NCI-H1436 (cell line): ENCODE data around the gene STRN3.
A peak's percentile ranks its signal among the peaks of the same experiment; 100 is the strongest.
"Not testable (repeated sequence)": the region's sequence is repeated elsewhere in the genome, so short reads cannot be mapped to it uniquely, and the experiment has no call there.

ENCODE experiments used
- DNase-seq: peaks from one replicate; lab custom pipeline; 2025; lab: John Stamatoyannopoulos, UW

The STRN3 gene

DNA sequence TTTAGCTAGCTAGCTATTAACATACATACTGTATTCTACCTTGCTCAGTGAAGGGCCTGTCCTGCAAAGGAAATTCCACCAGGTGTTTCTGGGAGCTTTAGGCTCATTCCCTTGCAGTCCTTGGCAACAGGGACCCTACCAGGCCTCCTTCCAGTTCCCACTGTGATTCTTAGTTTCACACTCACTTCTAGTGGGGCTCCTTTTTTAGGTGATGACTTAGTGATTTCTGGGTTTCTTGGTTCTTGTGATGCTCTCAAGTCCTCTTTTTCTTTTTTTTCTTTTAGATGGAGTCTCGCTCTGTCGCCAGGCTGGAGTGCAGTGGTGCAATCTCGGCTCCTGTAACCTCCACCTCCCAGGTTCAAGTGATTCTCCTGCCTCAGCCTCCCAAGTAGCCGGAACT, 10.4 kb upstream of the STRN3 start:
- no peak for DNase-seq

DNA sequence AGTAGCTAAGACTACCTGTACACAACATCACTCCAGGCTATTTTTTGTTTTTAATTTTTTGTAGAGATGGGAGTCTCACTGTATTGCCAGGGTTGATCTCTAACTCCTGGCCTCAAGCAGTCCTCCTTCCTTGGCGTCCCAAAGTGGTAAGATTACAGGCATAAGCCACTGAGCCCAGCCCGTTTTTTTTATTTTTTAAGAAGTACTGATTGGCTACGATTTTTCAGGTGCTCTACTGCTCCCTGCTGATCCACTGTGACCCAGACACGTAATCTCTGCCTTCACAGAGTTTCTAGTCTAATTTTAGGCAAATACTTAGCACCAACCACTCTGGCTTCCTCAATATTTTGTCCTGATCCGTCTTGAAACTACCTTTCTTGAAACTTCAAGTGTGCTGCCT, 4.3 kb upstream of the STRN3 start:
- DNase-seq, result no peak

DNA sequence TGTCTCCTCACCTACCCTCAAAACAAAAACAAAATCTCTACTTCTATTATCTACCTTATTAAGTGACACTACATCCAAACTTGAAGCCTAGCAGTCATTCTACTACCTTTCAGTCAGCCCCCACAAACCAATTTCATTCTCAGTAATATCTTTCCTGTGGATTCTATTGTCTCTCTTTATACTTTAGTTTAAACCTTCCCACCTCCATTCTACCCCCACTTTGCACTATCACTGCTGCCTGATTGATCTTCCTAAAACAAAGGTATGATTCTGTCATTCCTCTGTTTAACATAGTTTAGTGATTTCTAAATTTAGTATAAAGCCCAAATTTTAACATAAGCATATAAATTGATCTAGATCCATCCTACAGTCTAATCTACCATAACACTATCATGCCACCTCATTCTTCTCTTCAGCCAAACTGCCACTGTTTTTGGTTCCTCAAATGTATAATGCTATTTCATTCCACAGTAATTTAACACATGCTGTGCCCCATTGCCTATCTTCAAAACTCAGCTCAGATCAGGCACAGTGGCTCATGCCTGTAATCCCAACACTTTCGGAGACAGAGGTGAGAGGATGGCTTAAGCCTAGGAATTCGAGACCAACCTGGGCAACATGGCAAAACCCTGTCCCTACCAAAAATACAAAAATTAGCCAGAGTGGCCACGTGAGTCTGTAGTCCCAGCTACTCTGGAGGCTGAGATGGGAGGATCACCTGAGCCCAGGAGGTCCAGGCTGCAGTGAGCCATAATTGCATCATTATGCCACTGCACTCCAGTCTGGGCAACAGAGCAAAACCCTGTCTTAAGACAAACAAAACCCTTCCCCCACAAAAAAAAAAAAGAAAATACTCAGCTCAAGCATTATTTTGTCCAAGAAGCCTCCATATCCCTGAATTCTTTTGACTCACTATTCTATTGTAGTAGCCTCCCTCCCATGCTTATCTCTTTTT, 3.1 kb upstream of the STRN3 start:
- DNase-seq, result no peak

- no peak for DNase-seq
Measured at GRCh38 chr14:31027847-31028246, 1.7 kb upstream of the STRN3 start.

- peak; percentile 95 for DNase-seq
Measured at GRCh38 chr14:31026450-31027235, 464 bp upstream of the STRN3 start.

DNA sequence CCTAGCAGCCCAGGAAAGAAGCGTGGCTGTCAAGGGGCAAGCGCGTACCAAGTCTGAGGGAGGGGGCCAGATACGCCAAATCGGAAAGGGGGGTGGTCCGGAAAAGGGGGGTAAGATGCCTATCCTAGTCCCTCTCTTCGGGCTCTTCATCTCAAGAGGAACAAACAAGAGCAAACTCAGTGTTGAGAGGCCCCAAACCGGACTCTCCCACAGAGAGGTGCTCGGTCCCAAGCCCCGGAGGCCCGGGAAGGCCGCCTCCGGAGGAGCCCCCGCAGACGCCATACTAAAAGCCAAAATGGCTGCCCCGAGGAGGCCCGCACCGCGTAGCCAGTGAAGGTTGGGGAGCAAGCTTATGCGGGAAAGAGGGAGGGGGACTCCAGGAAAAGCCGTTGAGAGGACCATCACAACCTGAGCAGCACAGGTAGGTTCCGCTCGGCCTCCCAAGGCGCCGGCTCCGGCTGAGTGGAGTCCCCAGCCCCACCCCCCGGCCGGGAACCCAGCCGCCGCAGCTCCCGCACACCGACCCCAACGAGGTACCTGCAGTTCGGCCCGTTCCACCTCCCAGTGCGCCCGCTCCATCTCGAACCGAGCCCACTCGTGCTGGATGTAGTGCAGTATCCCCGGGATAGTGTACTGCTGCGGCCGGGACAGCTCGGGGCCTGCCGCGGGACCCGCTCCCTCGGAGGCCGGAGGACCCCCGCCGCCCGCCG, 657 bp downstream of the STRN3 start, which contains the start of gene AP4S1:
Gene AP4S1 (plus strand): TSS at position 283 of the 710 bp plus-strand sequence. CDS start 40,548 bp downstream, outside the sequence.
- DNase-seq, result peak; percentile 23

- no peak for DNase-seq
Measured at GRCh38 chr14:31024577-31025366, 1.4 kb downstream of the STRN3 start.

DNA sequence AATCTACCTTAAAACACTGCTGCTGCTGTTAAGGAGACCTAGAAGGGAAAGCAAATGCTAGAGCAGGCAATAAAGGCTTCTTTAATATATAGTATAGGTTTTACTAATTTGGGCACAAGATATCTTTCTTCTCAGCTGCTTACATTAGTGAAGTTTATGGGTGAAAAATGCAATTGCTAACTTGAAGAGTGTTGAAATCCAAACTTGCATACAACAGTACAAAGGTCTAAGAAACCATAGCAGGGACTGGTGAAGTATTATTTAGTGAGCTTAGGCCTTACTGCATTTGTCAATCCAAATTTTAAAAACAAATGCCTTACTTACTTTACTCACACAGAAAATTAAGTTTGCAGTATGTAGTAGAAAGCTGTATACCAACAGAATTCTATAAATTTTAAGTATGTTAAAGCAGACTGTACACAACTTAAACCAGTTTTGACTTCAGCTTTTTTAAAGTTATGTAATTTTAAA, 2.1 kb downstream of the STRN3 start:
- DNase-seq, result no peak

DNA sequence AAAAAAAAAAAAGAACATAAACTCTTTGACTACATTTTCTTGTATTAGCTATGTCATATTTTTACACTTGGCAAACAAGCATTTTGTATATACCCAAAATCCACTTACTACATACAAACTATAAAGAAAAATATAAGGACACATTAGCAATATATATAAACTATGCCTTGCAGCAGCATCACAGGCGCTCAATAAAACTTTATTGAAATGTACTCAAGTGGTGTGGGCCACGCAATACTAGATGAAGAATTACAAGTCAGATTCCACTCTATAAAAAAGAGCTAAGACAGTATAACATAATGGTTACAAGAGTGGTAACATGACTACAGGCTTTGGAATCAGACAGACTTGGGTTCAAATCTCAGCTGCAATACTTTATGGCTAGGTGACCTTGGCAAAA, 3.8 kb downstream of the STRN3 start:
- DNase-seq, result no peak

- no peak for DNase-seq
Measured at GRCh38 chr14:31021576-31021949, 4.6 kb downstream of the STRN3 start.

DNA sequence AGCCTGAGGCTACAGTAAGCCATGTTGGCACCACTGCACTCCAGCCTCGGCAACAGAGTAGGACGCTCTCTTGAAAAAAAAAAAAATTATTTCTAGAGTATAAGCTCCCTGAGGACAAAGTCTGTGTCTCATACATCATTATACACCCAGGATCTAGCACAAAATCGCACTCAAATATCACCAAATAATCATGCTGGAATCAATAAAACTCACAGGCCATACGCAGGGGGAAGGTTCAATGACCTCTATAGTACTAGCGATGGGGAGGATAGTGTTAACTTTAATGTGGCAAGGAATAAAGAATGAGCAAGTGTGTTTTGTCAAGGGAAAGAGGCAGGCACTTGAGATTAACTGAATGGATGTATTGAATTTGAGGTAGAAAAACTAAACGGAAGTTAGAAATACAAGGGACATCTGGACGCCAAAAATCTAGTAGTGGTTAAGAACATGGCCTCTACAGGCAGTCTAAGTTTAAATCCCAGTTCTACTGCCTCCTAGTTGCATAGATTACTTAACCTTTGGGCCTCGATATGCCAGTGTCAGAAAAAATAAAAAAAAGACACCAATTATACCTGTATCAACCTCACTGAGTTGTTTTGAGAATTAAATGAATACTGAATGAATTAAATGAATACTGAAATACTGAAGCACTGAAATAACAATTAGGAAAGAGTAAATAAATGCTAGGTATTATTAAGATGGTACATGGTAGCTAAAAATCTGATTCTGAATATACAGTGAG, 5.2 kb downstream of the STRN3 start:
- no peak for DNase-seq

DNA sequence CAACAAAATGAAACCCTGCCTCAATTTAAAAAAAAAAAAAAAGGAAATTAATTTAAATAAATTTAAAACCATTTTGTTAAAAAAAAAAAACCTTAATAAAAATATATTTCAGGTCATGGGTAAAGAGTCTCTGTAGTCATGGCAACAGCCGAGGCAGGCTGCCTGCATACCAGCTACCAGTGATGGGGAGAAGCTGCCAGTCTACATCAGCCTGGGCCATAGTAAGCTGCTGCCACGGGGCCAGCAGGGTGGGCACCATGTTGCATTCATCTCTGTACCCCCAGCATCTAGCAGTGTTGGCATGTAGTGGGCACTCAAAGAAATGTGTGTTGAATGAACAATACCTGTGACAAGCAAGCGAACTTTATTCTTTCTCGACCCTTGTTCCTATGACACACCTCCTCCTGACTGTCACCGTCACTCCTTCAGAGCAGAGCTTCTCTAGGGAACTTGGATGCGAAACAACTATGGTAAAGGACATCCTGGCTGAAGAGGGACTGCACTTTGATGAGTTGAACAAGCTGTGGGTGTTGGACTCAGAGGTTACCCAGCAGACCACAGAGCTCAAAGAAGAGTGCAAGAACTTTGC, 8.0 kb downstream of the STRN3 start:
- no peak for DNase-seq

GRCh38 chr14:31013841-31014240, 12.3 kb downstream of the STRN3 start:
- DNase-seq, result no peak

DNA sequence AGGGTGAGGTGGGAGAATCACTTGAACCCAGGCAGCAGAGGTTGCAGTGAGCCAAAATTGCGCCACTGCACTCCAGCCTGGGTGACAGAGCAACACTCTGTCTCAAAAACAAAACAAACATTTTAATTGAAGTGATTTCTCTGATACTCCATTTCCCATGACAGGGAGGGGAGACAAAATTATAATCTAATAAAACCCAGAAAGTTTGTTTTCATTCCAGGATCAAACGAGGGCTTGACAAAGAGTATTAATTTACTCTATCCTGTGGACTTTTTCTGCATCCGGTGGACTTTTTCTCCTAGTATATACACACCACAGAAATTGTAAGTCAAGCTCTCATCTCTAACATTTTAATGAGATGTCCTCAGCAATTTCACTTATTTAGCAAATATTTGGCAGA, 15.2 kb downstream of the STRN3 start:
- no peak for DNase-seq

DNA sequence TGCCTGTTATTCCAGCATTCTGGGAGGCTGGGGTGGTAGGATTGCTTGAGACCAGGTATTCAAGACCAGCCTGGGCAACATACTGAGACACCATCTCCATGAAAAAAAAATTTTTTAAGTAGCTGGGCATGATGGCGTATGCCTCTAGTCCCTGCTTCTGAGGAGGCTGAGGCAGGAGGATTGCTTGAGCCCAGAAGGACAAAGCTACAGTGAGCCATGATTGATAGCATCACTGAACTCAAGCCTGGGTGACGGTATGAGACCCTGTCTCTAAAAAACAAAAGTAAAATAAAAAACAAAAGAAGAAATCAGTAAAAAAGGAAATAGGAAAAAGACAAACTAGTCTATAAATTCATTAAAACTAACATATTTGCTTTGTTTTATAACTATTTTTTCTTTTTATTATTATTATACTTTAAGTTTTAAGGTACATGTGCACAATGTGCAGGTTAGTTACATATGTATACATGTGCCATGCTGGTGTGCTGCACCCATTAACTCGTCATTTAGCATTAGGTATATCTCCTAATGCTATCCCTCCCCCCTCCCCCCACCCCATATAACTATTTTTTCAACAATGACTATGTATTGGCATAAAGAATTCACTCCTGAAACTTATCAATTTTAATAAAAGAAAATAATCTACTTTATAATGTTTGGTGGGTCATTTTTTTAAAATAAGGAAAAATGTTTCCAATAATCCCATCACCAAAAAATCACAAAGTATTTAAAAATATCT, 16.2 kb downstream of the STRN3 start:
- DNase-seq, result no peak

DNA sequence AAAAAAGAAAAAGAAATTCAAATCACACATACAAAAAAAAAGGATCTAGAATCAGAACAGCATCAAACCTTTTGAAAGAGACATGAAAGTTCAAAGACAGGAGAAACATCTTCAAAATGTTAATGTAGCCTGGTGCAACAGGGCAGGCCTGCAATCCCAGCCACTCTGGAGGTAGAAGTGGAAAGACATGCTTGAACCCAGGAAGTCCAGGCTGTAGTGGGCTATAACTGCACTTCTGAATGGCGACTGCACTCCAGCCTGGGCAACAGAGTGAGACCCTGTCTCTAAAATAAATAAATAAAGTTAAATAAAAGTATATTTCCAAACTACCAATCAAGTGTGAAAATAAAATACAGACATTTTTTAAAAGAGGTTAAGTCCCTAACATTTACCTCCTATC, 19.5 kb downstream of the STRN3 start:
- no peak for DNase-seq

- not testable (repeated sequence) for DNase-seq
Measured at GRCh38 chr14:31004007-31004406, 22.2 kb downstream of the STRN3 start.

DNA sequence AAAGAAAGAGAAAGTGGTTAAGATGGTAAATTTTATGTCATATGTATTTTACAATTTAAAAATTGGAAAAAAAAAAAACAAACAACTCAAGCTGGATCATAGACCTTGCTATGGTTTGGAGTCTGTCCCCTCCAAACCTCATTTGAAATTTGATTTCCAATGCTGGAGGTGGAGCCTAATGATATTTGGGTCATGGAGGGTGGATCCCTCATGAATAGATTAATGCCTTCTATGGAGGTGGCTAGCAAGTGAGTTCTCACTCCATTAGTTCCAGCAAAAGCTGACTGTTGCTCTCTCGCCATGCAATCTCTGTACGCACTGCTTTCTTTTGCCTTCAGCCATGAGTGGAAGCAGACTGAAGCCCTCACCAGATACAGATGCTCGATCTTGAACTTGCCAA, 22.9 kb downstream of the STRN3 start:
- DNase-seq, result no peak

DNA sequence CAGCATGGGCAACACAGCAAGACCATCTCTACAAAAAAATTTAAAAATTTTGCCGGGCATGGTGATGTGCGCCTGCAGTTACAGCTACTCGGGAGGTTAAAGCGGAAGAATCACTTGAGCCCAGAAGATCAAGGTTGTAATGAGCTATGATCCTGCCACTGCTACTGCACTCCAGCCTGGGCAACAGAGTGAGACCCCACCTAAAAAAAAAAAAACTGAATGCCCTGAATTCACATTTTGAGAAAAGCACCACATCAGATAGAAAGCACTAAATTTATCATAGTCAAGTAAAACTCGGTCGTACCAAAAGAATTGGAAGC, 24.9 kb downstream of the STRN3 start:
- DNase-seq, result no peak
